GM12891 (cell line): ENCODE results near the gene RYR1.
"Not testable (repeated sequence)": the region's sequence is repeated elsewhere in the genome, so short reads cannot be mapped to it uniquely, and the experiment has no call there.

ENCODE experiments used
- PAX5 ChIP-seq: IDR thresholded peaks from 2 replicates; pipeline ENCODE4 v1.6.1; 2011; ENCODE audit warnings: low read length, moderate library complexity, mild to moderate bottlenecking; ENCODE audit not compliant: insufficient read depth, severe bottlenecking
- POLR2A ChIP-seq: IDR thresholded peaks from 2 replicates; pipeline ENCODE4 v1.6.1; 2011; ENCODE audit warnings: low read depth, low read length, control low read depth
- POLR2AphosphoS5 ChIP-seq: IDR thresholded peaks from 2 replicates; pipeline ENCODE4 v1.6.1; 2011; ENCODE audit warnings: low read depth, low read length, control low read depth
- TAF1 ChIP-seq: IDR thresholded peaks from 2 replicates; pipeline ENCODE4 v1.6.1; 2011; ENCODE audit warnings: low read depth, low read length, control low read depth

DNA sequence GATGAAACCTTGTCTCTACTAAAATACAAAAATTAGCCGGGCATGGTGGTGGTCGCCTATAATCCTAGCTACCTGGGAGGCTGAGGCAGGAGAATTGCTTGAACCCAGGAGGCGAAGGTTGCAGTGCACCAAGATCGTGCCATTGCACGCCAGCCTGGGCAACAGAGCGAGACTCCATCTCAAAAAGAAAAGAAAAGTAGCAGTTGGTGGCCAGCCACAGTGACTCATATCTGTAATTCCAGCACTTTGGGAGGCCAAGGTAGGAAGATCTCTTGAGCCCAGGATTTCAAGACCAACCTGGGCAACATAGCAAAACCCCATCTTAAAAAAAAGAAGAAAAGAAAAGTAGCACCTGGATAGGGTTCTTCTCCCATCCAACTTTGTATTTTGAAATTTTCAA, 79.7 kb downstream of the RYR1 start:
- not testable (repeated sequence) for TF ChIP-seq POLR2A, TAF1, POLR2AphosphoS5, PAX5
